KMS-11 (cell line): ENCODE data around the gene CDH2.

Source experiments
- H2AFZ ChIP-seq: fragments of 200-600 bp; sonication (generic); 2 replicates; pipeline ENCODE4 v1.6.1; 2016; ENCODE audit warnings: antibody characterized with exemption, mixed run types, low read depth
- H3K27ac ChIP-seq: fragments of 200-600 bp; sonication (generic); 2 replicates; pipeline ENCODE4 v1.6.1; 2016; ENCODE audit warnings: mild to moderate bottlenecking, mixed run types
- H3K27me3 ChIP-seq: fragments of 200-600 bp; sonication (generic); 2 replicates; pipeline ENCODE4 v1.6.1; 2017; ENCODE audit warnings: mild to moderate bottlenecking, low read depth, mixed run types, moderate library complexity; ENCODE audit not compliant: insufficient read depth
- H3K36me3 ChIP-seq: fragments of 200-600 bp; sonication (generic); 2 replicates; pipeline ENCODE4 v1.6.1; 2017; ENCODE audit warnings: mild to moderate bottlenecking, mixed run types; ENCODE audit not compliant: insufficient read depth
- H3K4me1 ChIP-seq: fragments of 200-600 bp; sonication (generic); 2 replicates; pipeline ENCODE4 v1.6.1; 2016; ENCODE audit warnings: mild to moderate bottlenecking, low read depth, mixed run types; ENCODE audit not compliant: poor library complexity, severe bottlenecking
- H3K4me2 ChIP-seq: fragments of 200-600 bp; sonication (generic); 2 replicates; pipeline ENCODE4 v1.7.0; 2016; ENCODE audit warnings: mild to moderate bottlenecking, mixed run types
- H3K4me3 ChIP-seq: fragments of 200-600 bp; sonication (generic); IDR thresholded peaks from 2 replicates; pipeline ENCODE4 v1.6.1; 2017; ENCODE audit warnings: low read depth, low read length, mixed read lengths; ENCODE audit not compliant: insufficient read depth
- H3K79me2 ChIP-seq: fragments of 200-600 bp; sonication (generic); 2 replicates; pipeline ENCODE4 v1.6.1; 2016; ENCODE audit warnings: low read depth, mixed run types; ENCODE audit not compliant: insufficient read depth
- H3K9ac ChIP-seq: fragments of 200-600 bp; sonication (generic); 2 replicates; pipeline ENCODE4 v1.6.1; 2016; ENCODE audit warnings: mild to moderate bottlenecking, mixed run types
- H4K20me1 ChIP-seq: fragments of 200-600 bp; sonication (generic); 2 replicates; pipeline ENCODE4 v1.6.1; 2016; ENCODE audit warnings: mild to moderate bottlenecking, mixed run types; ENCODE audit not compliant: insufficient read depth
- CTCF ChIP-seq: fragments of 200-600 bp; sonication (generic); conservative IDR thresholded peaks from 2 replicates; pipeline ENCODE4 v1.6.1; 2017; ENCODE audit warnings: low read depth, mild to moderate bottlenecking, antibody characterized with exemption, low read length, moderate library complexity, mixed read lengths

The CDH2 gene

GRCh38 chr18:28040716-28041115, 136.2 kb downstream of the CDH2 start:
- H3K27me3 ChIP-seq: no peaks in the 10 kb centered on the region
- H3K27ac ChIP-seq: no peak overlapping the region
- no peaks in the 10 kb centered on the region for H3K4me1 ChIP-seq

GRCh38 chr18:28040211-28040610, 136.7 kb downstream of the CDH2 start:
- H4K20me1 ChIP-seq: no peaks in the 10 kb centered on the region
- no peak overlapping the region for H2AFZ ChIP-seq
- no peak for TF ChIP-seq CTCF
- no peaks in the 10 kb centered on the region for H3K36me3 ChIP-seq
- no peak overlapping the region for H3K9ac ChIP-seq
- H3K4me1 ChIP-seq: no peaks in the 10 kb centered on the region
- no peak overlapping the region for H3K4me2 ChIP-seq
- no peak overlapping the region for H3K4me3 ChIP-seq
- no peak overlapping the region for H3K27ac ChIP-seq
- no peaks in the 10 kb centered on the region for H3K27me3 ChIP-seq
- no peaks in the 10 kb centered on the region for H3K79me2 ChIP-seq

More at GRCh38 chr18:28040716-28041115, 136.2 kb downstream of the CDH2 start:
- no peak overlapping the region for H3K9ac ChIP-seq
- H3K79me2 ChIP-seq: no peaks in the 10 kb centered on the region
- no peak overlapping the region for H3K4me2 ChIP-seq
- H4K20me1 ChIP-seq: no peaks in the 10 kb centered on the region
- no peak for TF ChIP-seq CTCF
- no peak overlapping the region for H3K4me3 ChIP-seq
- H3K36me3 ChIP-seq: no peaks in the 10 kb centered on the region
- H2AFZ ChIP-seq: no peak overlapping the region

GRCh38 chr18:28039691-28040090, 137.2 kb downstream of the CDH2 start:
- H3K79me2 ChIP-seq: no peaks in the 10 kb centered on the region
- no peak overlapping the region for H3K9ac ChIP-seq
- no peak overlapping the region for H2AFZ ChIP-seq
- H3K27ac ChIP-seq: no peak overlapping the region
- H3K36me3 ChIP-seq: no peaks in the 10 kb centered on the region
- H3K4me2 ChIP-seq: no peak overlapping the region
- no peaks in the 10 kb centered on the region for H3K27me3 ChIP-seq
- H3K4me1 ChIP-seq: no peaks in the 10 kb centered on the region
- TF ChIP-seq CTCF: no peak
- H3K4me3 ChIP-seq: no peak overlapping the region
- H4K20me1 ChIP-seq: no peaks in the 10 kb centered on the region

- Histone ChIP-seq H3K27me3 (no peaks in the 10 kb centered on the region), H3K4me1 (no peaks in the 10 kb centered on the region), H3K27ac (no peak overlapping the region), H3K4me3 (no peak overlapping the region), H3K4me2 (no peak overlapping the region), H3K36me3 (no peaks in the 10 kb centered on the region), H2AFZ (no peak overlapping the region), H3K79me2 (no peaks in the 10 kb centered on the region), H3K9ac (no peak overlapping the region), H4K20me1 (no peaks in the 10 kb centered on the region)
- no peak for TF ChIP-seq CTCF
Observed at GRCh38 chr18:28039078-28039477, 137.9 kb downstream of the CDH2 start.
